Gastrocnemius medialis (tissue), 4 donors: ENCODE data around the gene LDLRAD4. TPM values are rescaled to one million over a fixed set of nuclear protein-coding genes. Genes with fewer than 3 reads are reported as not detected.
"Not testable (repeated sequence)": the region's sequence is repeated elsewhere in the genome, so short reads cannot be mapped to it uniquely, and the experiment has no call there.

Experiments used
- ATAC-seq, 2 donors: fragments of 150-250 bp; one replicate each; pipeline ENCODE4 v1.9.1; 2016
- DNase-seq, 2 donors: peaks; one replicate each; pipeline ENCODE4 v3.0.0-alpha.2; 2019
- H3K27ac ChIP-seq, 4 donors: fragments of 200-600 bp; sonication (generic); 1 replicate in 1 of 4; 2 replicates in 3 of 4; pipeline ENCODE4 v1.5.1; 2016 to 2018; ENCODE audit warnings: mild to moderate bottlenecking in 2 of 4, moderate library complexity in 1 of 4
- H3K27me3 ChIP-seq, 3 donors: fragments of 200-600 bp; sonication (generic) in 2 of 3; 1 replicate in 1 of 3; 2 replicates in 2 of 3; pipeline versions ENCODE4 v1.5.1 to v1.6.0; 2016 to 2019; ENCODE audit warnings: mild to moderate bottlenecking in 1 of 3, moderate library complexity in 1 of 3
- H3K36me3 ChIP-seq, 2 donors: fragments of 200-600 bp; sonication (generic) in 1 of 2; one replicate each; pipeline ENCODE4 v1.5.1; 2017 to 2018
- H3K4me1 ChIP-seq, 2 donors: fragments of 200-600 bp; sonication (generic) in 1 of 2; one replicate each; pipeline ENCODE4 v1.5.1; 2016 to 2017; ENCODE audit warnings: mild to moderate bottlenecking in 2 of 2
- H3K4me3 ChIP-seq, 4 donors: fragments of 200-600 bp; sonication (generic) in 3 of 4; 1 replicate in 1 of 4; 2 replicates in 3 of 4; pipeline ENCODE4 v1.5.1; 2016 to 2019; ENCODE audit warnings: mild to moderate bottlenecking in 2 of 4
- H3K9me3 ChIP-seq, 3 donors: fragments of 200-600 bp; sonication (generic) in 2 of 3; 1 replicate in 1 of 3; 2 replicates in 2 of 3; pipeline ENCODE4 v1.5.1; 2016 to 2019
- POLR2A ChIP-seq, 2 donors: fragments of 450-650 bp; IDR thresholded peaks; one replicate each; pipeline ENCODE4 v1.6.1; 2017; ENCODE audit warnings: antibody characterized with exemption in 2 of 2, mild to moderate bottlenecking in 2 of 2, moderate library complexity in 2 of 2
- in situ Hi-C, 4 donors: fragments of 200-750 bp; cut with MboI; loops; one replicate each; pipeline versions ENCODE4 v1.15.0 to v1.8.0; 2017; ENCODE audit warnings: low sequenced_read_pairs in 4 of 4
- intact Hi-C: fragments of 100-400 bp; cut with DNase I; formaldehyde crosslinking; loops from one replicate; pipeline ENCODE4 v1.15.1; 2023; ENCODE audit warnings: low total_unique reads
- total RNA-seq, 4 donors: library from RNA; depleted of rRNA; stranded (reverse); fragments of >200 nt; gene quantifications; one replicate each; pipeline versions ENCODE4 v1.1.0 to v1.2.3, GENCODE V29; 2016
- TF ChIP-seq, protein P1 (sequence below), 5 experiments: fragments of 450-650 bp in 3 of 5; fragments of 200-600 bp in 2 of 5; sonication (generic) in 2 of 5; IDR thresholded peaks in 4 of 5; conservative IDR thresholded peaks in 1 of 5; 1 replicate in 4 of 5; 2 replicates in 1 of 5; pipeline ENCODE4 v1.5.1; 2016 to 2019; ENCODE audit warnings: antibody characterized with exemption in 5 of 5, mild to moderate bottlenecking in 3 of 5, moderate library complexity in 3 of 5

LDLRAD4 gene
- total RNA-seq, 4 donors from 2014 or later: 3.9 to 11.1 (median 6.5) TPM

DNA sequence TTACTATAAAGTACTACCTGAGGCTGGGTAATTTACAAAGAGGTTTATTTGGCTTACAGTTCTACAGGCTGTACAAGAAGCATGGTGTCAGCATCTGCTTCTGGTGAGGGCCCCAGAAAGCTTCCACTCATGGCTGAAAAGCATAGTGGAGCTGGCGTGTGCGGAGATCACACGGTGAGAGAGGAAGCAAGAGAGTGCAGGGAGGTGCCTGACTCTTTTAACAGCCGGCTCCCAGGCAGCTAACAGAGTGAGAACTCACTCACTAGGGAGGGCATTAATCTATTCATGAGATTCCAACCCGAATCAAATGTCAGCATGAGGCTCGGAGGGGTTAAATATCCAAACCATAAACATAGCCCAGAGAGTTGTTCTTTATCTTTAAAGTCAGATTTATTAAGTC is 117.3 kb downstream of the LDLRAD4 start:
- intact Hi-C loops (no loop called here), in situ Hi-C loops (no loop called here)
- ATAC-seq (no peak), DNase-seq (no peak)
- Histone ChIP-seq H3K9me3 (no peaks in the 10 kb centered on the region), H3K27me3 (no peaks in the 10 kb centered on the region), H3K4me3 (no peak overlapping the region), H3K36me3 (no peaks in the 10 kb centered on the region), H3K27ac (no peak overlapping the region), H3K4me1 (no peaks in the 10 kb centered on the region)
- TF ChIP-seq, protein P1, sequence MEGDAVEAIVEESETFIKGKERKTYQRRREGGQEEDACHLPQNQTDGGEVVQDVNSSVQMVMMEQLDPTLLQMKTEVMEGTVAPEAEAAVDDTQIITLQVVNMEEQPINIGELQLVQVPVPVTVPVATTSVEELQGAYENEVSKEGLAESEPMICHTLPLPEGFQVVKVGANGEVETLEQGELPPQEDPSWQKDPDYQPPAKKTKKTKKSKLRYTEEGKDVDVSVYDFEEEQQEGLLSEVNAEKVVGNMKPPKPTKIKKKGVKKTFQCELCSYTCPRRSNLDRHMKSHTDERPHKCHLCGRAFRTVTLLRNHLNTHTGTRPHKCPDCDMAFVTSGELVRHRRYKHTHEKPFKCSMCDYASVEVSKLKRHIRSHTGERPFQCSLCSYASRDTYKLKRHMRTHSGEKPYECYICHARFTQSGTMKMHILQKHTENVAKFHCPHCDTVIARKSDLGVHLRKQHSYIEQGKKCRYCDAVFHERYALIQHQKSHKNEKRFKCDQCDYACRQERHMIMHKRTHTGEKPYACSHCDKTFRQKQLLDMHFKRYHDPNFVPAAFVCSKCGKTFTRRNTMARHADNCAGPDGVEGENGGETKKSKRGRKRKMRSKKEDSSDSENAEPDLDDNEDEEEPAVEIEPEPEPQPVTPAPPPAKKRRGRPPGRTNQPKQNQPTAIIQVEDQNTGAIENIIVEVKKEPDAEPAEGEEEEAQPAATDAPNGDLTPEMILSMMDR (IDR thresholded peaks at IDR 0.05 in 4 of 5, conservative IDR thresholded peaks at IDR 0.05 in 1 of 5): no peak
- TF ChIP-seq POLR2A (IDR thresholded peaks at IDR 0.05): no peak

DNA sequence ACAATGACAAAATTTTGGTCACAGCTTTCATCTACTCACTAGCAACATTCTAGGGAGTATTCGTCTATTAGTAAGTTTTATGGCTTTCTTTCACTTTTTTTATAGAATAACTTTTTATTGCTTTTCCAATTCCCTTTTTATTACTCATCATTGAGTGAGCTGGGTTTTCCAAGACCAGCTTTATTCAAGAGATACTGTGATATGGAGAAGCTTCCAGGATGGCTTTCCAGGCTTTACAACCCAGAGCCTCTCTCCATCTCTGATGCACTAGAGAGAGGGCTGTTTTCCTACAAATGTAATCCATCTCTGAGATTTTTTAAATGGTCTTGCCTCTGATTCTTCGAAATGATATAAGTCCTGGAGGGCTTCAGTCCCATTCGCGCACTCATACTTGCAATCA is 118.3 kb downstream of the LDLRAD4 start:
- no peak for ATAC-seq
- no peaks in the 10 kb centered on the region for H3K27me3 ChIP-seq
- in situ Hi-C loops: no loop called here

GRCh38 chr18:13337369-13337768 is 118.8 kb downstream of the LDLRAD4 start:
- TF ChIP-seq, protein P1 (IDR thresholded peaks at IDR 0.05 in 4 of 5, conservative IDR thresholded peaks at IDR 0.05 in 1 of 5): no peak
- TF ChIP-seq POLR2A (IDR thresholded peaks at IDR 0.05): no peak
- Histone ChIP-seq H3K4me1 (no peaks in the 10 kb centered on the region), H3K4me3 (no peak overlapping the region), H3K27ac (no peak overlapping the region), H3K9me3 (no peaks in the 10 kb centered on the region), H3K27me3 (no peaks in the 10 kb centered on the region), H3K36me3 (no peaks in the 10 kb centered on the region)
- in situ Hi-C loops: no loop called here
- DNase-seq: no peak
- intact Hi-C loops: no loop called here
- ATAC-seq: no peak

More for the DNA sequence above, 118.3 kb downstream of the LDLRAD4 start:
- no peak overlapping the region for H3K27ac ChIP-seq
- TF ChIP-seq, protein P1 (IDR thresholded peaks at IDR 0.05 in 4 of 5, conservative IDR thresholded peaks at IDR 0.05 in 1 of 5): no peak
- TF ChIP-seq POLR2A (IDR thresholded peaks at IDR 0.05): no peak
- H3K9me3 ChIP-seq: no peaks in the 10 kb centered on the region
- no peaks in the 10 kb centered on the region for H3K4me1 ChIP-seq
- no peak overlapping the region for H3K4me3 ChIP-seq
- DNase-seq: no peak
- H3K36me3 ChIP-seq: no peaks in the 10 kb centered on the region
- intact Hi-C loops: no loop called here

- in situ Hi-C loops: no loop called here
- H3K27me3 ChIP-seq: no peaks in the 10 kb centered on the region
- intact Hi-C loops: no loop called here
- H3K36me3 ChIP-seq: no peaks in the 10 kb centered on the region
- no peak overlapping the region for H3K4me3 ChIP-seq
- H3K4me1 ChIP-seq: no peaks in the 10 kb centered on the region
- TF ChIP-seq, protein P1 (IDR thresholded peaks at IDR 0.05 in 4 of 5, conservative IDR thresholded peaks at IDR 0.05 in 1 of 5): no peak
- no peak for TF ChIP-seq POLR2A (IDR thresholded peaks at IDR 0.05)
- DNase-seq (no peak), ATAC-seq (no peak)
- no peak overlapping the region for H3K27ac ChIP-seq
- H3K9me3 ChIP-seq: no peaks in the 10 kb centered on the region
Measured at GRCh38 chr18:13338318-13338717, 119.8 kb downstream of the LDLRAD4 start.

- intact Hi-C loops: no loop called here
- ATAC-seq (no peak), DNase-seq (no peak)
- no peak for TF ChIP-seq POLR2A (IDR thresholded peaks at IDR 0.05)
- TF ChIP-seq, protein P1 (IDR thresholded peaks at IDR 0.05 in 4 of 5, conservative IDR thresholded peaks at IDR 0.05 in 1 of 5): no peak
- in situ Hi-C loops: no loop called here
- H3K9me3 ChIP-seq: no peaks in the 10 kb centered on the region
- H3K4me1 ChIP-seq: no peaks in the 10 kb centered on the region
- H3K36me3 ChIP-seq: no peaks in the 10 kb centered on the region
- H3K27me3 ChIP-seq: no peaks in the 10 kb centered on the region
- no peak overlapping the region for H3K27ac ChIP-seq
- no peak overlapping the region for H3K4me3 ChIP-seq
Measured at GRCh38 chr18:13339653-13340052, 121.1 kb downstream of the LDLRAD4 start.

- H3K27ac ChIP-seq, H3K9me3 ChIP-seq, H3K4me1 ChIP-seq, intact Hi-C loops, DNase-seq, H3K4me3 ChIP-seq, H3K36me3 ChIP-seq, in situ Hi-C loops, H3K27me3 ChIP-seq, ATAC-seq: not testable (repeated sequence)
Measured at GRCh38 chr18:13346449-13346848, 127.9 kb downstream of the LDLRAD4 start.
